Umbilical cord (tissue), 2 donors: ENCODE data around the gene LRRC8A. TPM values are rescaled to one million over a fixed set of nuclear protein-coding genes. Genes with fewer than 3 reads are reported as not detected.
"Not testable (repeated sequence)": the region's sequence is repeated elsewhere in the genome, so short reads cannot be mapped to it uniquely, and the experiment has no call there.

Experiments
- DNase-seq: peaks from one replicate; pipeline ENCODE4 v3.0.0-alpha.2; 2015; ENCODE audit warnings: low spot score
- total RNA-seq: library from RNA; depleted of rRNA; stranded (reverse); fragments of >200 nt; gene quantifications from one replicate; pipeline ENCODE4 v1.2.3, GENCODE V29; 2014; ENCODE audit warnings: low replicate concordance; ENCODE audit not compliant: insufficient read depth

LRRC8A gene
- total RNA-seq, 1 donor from 2014 or later: 25.0 TPM

- DNase-seq: peak; percentile 33
Observed at GRCh38 chr9:128863647-128864046, 18.3 kb upstream of the LRRC8A start.

DNA sequence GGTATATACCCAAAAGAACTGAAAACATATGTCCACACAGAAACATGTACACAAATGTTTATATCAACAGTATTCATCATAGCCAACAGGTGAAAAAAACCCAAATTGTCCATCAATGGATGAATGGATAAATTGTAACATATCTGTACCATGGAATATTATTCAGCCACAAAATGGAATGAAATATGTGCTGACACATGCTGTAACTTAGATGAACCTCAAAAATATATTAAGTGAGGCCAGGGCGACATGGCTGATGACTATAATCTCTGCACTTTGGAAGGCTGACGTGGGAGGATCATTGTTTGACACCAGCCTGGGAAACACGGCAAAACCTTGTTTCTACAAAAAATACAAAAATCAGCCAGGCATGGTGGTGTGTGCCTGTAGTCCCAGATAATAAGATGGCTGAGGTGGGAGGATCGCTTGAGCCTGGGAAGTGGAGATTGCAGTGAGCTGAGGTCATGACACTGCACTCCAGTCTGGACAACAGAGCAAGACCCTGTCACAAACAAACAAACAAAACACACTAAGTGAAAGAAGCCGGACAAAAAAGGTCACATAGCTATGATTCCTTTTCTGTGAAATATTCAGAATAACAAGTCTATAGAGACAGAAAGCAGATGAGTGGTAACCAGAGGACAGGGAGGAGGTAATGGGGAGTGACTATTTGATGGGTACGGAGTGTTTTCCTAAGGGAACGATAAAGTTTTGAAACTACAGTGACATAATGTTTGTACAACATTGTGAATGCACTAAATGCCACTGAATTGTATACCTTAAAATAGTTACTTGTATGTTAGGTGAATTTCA, 11.6 kb upstream of the LRRC8A start:
- DNase-seq: no peak

GRCh38 chr9:128870941-128871265, 11.0 kb upstream of the LRRC8A start:
- not testable (repeated sequence) for DNase-seq

GRCh38 chr9:128877852-128878251, 4.1 kb upstream of the LRRC8A start:
- no peak for DNase-seq

DNA sequence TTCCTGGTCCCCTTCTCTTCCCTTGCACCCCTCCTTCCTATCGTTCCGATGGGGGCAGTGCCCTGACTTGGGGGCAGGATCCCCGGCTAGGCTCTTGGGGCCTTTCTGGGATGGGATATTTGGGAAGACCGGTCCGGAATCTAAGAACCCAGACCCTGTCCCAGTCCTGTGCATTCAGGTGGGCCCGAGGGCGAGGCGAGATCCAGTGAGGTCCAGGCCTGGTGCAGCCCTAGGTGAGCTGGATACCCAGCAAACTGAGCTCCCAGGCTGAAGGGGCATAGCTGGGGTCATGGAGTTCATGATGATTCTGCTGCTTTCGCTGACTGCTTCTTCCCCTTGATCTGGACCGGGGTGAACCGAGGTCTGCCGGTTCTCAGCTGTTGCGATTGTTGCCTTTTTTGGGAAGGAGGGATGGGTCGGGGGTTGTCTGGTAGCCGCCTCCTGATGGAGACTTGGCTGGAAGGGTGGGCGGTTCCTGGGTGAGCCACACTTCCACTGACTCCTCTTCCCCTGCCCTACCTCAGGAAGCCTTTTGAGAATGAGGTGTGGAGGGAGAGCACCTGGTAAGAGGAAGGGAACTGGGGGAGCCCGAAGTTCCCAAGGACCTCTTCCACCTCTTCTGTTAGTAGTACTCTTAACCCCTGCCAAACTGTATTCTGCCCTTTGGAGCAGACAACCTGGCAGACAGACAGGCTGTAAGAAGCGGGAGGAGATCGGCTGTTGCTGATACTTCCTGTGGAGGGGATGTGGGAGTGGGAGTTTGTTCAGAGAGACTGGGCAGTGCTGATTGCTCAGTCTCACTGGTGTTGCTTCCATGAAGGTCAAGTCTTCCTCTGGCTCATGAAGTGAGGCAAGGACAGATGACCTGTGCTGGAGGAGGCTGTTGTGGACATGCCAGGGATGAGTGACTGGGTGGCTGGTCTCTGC, 1.0 kb downstream of the LRRC8A start:
- DNase-seq: peak; percentile 57

GRCh38 chr9:128884164-128884563, 2.2 kb downstream of the LRRC8A start:
- DNase-seq: no peak

GRCh38 chr9:128885376-128885775, 3.4 kb downstream of the LRRC8A start:
- DNase-seq: no peak

- DNase-seq: no peak
Observed at GRCh38 chr9:128885798-128886197, 3.9 kb downstream of the LRRC8A start.

DNA sequence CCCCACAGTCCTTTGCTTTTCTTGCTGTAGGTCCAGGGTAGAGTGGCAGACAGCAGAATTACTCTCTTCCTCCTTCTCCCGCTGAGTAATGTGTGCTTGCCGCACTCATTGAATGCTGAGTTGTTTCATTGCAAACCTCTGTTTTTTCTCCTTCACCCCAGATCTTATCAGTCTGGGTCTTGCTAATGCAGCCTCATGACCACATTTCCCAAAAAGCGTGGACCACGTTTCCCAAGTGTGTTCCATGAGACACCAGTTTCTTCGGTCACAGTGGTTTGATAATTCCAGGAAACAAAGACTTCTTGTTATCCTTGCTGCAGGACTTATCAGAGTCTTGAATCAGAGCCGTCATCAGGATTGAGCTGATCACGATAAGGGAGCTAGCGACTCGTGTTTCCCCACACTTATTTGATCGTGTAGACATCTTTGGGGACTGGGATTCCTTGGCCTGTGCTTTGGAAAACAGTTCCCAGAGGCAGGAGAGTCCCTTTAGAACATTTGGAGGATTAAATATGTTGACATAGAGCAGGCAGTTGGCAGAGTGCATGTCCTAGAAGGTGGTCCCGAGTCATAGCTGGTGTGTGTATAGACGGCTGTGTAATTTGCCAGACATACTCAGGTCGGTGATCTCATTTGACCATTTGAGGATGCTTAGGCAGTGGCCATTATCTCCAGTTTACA, 4.4 kb downstream of the LRRC8A start:
- DNase-seq: no peak

GRCh38 chr9:128887049-128887448, 5.1 kb downstream of the LRRC8A start:
- no peak for DNase-seq

DNA sequence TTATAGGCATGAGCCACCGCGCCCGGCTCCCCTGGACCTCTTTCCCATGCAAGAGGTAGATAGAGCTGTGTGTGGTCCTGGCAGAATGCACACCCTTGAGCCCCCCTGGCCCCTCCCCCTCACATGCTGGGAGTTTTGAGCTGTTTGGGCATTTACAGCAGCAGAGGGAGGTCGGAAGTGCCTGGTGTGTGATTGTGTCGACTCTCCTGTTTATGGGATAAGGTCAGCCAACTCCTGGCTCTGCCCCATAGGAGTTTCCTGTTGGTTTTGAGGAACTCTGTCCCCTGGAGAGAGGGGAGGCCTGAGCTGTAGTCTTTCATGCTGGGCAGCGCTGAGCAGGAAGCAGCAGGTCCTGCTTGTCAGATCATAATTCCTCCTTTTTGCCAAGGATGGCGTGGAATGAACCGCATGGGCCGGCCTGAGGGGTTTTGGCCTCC, 6.0 kb downstream of the LRRC8A start:
- DNase-seq: no peak

DNA sequence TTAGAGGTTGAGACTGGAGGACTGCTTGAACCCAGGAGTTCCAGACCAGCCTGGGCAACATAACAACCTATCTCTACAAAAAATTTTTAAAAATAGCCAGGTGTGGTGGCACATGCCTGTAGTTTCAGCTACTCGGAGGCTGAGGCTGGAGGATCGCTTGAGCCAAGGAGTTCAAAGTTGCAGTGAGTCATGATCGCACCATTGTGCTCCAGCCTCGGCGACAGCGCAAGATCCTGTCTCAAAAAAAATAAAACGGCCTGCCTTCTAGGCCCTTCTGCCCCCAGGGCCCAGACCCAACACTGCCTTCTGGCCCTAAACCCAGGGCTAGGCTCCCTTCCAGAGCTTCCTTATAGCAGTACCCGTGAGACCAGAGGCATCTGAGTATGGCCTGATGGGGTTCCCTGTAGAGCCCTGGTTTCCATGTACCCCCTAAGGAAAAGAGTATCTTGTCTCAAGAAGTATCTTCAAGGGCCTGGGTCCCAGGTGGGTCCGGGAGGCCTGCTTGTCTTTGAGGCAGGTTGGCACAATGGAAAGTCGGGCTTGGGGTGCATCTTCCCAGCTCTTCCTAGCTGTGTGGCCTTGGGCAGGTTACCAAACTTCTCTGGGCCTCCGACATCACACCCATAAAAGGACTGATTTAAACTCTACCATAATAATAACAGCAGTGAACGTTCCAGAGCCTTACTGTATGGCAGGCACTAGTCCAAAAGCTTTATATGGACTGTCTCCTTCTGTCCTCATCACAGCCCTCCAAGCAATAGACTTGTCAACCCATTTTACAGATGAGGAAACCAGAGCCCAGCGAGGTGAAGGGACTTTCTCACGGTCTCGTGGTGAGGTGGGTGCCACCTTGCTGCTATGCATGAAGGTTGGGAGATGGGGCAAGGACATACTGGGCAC, 9.6 kb downstream of the LRRC8A start:
- no peak for DNase-seq

- DNase-seq: peak; percentile 98
Observed at GRCh38 chr9:128892221-128892921, 10.4 kb downstream of the LRRC8A start.

DNA sequence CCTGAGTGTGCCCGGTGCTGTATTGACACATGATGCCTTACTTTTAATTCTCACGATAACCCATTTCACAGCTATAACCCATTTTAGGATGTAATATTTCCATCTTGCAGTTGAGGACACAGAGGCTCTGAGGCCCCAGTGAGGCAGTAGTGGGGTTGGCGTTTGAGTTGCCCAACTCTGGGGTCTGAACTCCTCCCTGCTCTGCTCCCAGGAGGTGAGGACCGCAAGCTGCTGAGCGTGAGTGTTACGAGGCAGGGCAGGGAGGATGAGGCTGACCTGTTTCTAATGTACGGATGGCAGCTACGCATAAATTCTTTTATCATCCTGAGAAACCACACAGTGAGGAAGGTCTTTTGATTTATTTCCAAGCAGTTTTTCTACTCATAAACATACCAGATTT, 11.4 kb downstream of the LRRC8A start:
- peak; percentile 26 for DNase-seq

GRCh38 chr9:128894764-128895163, 12.8 kb downstream of the LRRC8A start:
- no peak for DNase-seq

- DNase-seq: no peak
Observed at GRCh38 chr9:128895556-128895955, 13.6 kb downstream of the LRRC8A start.

GRCh38 chr9:128898382-128898781, 16.4 kb downstream of the LRRC8A start:
- no peak for DNase-seq

- no peak for DNase-seq
Observed at GRCh38 chr9:128898845-128899565, 17.1 kb downstream of the LRRC8A start.

DNA sequence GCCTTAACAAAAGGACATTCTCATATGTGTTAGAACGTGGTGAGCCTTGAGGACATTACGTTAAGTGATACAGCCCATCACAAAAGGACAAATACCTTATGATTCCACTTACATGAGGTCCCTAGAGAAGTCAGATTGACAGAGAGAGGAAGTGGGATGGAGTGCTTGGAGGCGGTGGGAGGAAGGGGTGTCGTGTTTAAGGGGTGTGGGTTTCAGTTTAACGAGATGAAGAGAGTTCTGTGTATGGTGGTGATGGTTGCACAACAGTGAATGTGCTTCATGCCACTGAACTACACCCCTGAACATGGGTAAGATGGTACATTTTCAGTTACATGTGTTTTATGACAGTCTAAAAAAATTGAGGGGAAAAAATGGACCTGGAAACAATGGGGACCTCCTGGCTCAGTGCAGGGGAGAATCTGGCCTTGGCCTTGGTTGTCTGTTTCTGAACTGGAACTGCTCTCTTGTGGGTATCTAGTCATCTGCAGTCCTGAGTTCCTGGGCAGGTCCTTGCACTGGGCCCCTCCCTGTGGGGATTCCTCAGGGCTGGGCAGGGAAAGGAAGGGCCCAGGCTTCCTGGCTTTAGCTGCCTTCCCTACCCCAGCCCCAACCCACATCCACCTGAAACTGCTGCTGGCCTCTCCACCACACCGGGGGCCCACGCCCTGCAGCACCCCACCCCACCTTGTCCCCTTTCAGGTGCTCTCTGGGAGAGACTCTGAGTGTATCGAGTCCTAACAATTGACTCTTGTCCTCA, 17.8 kb downstream of the LRRC8A start:
- DNase-seq: peak; percentile 21
